ENCODE measurements around the gene JMJD4. TPM values are rescaled to one million over a fixed set of nuclear protein-coding genes. Genes with fewer than 3 reads are reported as not detected.

Gene JMJD4
- total RNA-seq, 1 experiment from 2014 or later, result 15.1 TPM

GRCh38 chr1:227738820-227739219 lies 3.7 kb upstream of the JMJD4 start:
- no peak for DNase-seq
- TF ChIP-seq EZH2 (IDR thresholded peaks at IDR 0.05; ENCODE audit: low read depth), result no peak
- TF ChIP-seq, protein P1, sequence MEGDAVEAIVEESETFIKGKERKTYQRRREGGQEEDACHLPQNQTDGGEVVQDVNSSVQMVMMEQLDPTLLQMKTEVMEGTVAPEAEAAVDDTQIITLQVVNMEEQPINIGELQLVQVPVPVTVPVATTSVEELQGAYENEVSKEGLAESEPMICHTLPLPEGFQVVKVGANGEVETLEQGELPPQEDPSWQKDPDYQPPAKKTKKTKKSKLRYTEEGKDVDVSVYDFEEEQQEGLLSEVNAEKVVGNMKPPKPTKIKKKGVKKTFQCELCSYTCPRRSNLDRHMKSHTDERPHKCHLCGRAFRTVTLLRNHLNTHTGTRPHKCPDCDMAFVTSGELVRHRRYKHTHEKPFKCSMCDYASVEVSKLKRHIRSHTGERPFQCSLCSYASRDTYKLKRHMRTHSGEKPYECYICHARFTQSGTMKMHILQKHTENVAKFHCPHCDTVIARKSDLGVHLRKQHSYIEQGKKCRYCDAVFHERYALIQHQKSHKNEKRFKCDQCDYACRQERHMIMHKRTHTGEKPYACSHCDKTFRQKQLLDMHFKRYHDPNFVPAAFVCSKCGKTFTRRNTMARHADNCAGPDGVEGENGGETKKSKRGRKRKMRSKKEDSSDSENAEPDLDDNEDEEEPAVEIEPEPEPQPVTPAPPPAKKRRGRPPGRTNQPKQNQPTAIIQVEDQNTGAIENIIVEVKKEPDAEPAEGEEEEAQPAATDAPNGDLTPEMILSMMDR (conservative IDR thresholded peaks at IDR 0.05), result no peak
- no peaks in the 10 kb centered on the region; the same call in 1 of the 2 replicates for H3F3A ChIP-seq (ENCODE audit: insufficient read depth, low read depth)
- ChIA-PET POLR2A (ENCODE audit: unreplicated experiment) (no interaction called here), CTCF (no interaction called here)
- peaks cover 19% of the 10 kb centered on the region; the same call in 1 of the 2 replicates for H4K20me1 ChIP-seq (ENCODE audit: insufficient read depth)
- no peak overlapping the region for H3K27ac ChIP-seq
- no peak overlapping the region for H3K4me2 ChIP-seq
- H3K9me3 ChIP-seq (ENCODE audit: insufficient read depth, low read depth), result no peaks in the 10 kb centered on the region
- peaks cover 12% of the 10 kb centered on the region; the same call in 1 of the 2 replicates for H3K4me1 ChIP-seq (replicated peaks; ENCODE audit: insufficient read depth)
- peaks cover 68% of the 10 kb centered on the region for H3K79me2 ChIP-seq (ENCODE audit: low read depth)
- H2AFZ ChIP-seq, result no peak overlapping the region
- no peaks in the 10 kb centered on the region for H3K27me3 ChIP-seq (ENCODE audit: insufficient read depth, low read depth)
- intact Hi-C loops (cut with micrococcal nuclease; ENCODE audit: unreplicated experiment), result no loop called here
- no TSS peak for BruUV-seq (replicated peaks)
- no peaks in the 10 kb centered on the region for H3K9me2 ChIP-seq (ENCODE audit: insufficient read depth)
- no peaks in the 10 kb centered on the region for H3K36me3 ChIP-seq (ENCODE audit: low read depth)
- H3K4me3 ChIP-seq, result no peak overlapping the region

- H4K20me1 ChIP-seq (ENCODE audit: insufficient read depth), result peaks cover 10% of the 10 kb centered on the region; the same call in 1 of the 2 replicates
- BruUV-seq (replicated peaks), result TSS peak; percentile 13
- no peaks in the 10 kb centered on the region for H3K27me3 ChIP-seq (ENCODE audit: insufficient read depth, low read depth)
- peaks cover 73% of the 10 kb centered on the region for H3K79me2 ChIP-seq (ENCODE audit: low read depth)
- H3K4me2 ChIP-seq, result peak overlapping the region; percentile 91; the same call in 1 of the 2 replicates
- TF ChIP-seq, protein P1 (conservative IDR thresholded peaks at IDR 0.05), result no peak
- no peak for TF ChIP-seq EZH2 (IDR thresholded peaks at IDR 0.05; ENCODE audit: low read depth)
- POLR2A ChIA-PET (ENCODE audit: unreplicated experiment), result no interaction called here
- no peaks in the 10 kb centered on the region for H3K36me3 ChIP-seq (ENCODE audit: low read depth)
- H2AFZ ChIP-seq, result no peak overlapping the region
- no peaks in the 10 kb centered on the region for H3K9me3 ChIP-seq (ENCODE audit: insufficient read depth, low read depth)
- no peak for DNase-seq
- CTCF ChIA-PET, result interaction anchor here (0.6 kb wide), 1 partner anchor 860 kb away, joined by 7 read pairs; no protein-coding TSS in a partner anchor
- peak overlapping the region; percentile 99; the same call in 1 of the 2 replicates for H3K4me3 ChIP-seq
- no peaks in the 10 kb centered on the region for H3F3A ChIP-seq (ENCODE audit: insufficient read depth, low read depth)
- no peak overlapping the region for H3K27ac ChIP-seq
- intact Hi-C loops (cut with micrococcal nuclease; ENCODE audit: unreplicated experiment), result no loop called here
- H3K9me2 ChIP-seq (ENCODE audit: insufficient read depth), result no peaks in the 10 kb centered on the region
- peaks cover 17% of the 10 kb centered on the region; the same call in 1 of the 2 replicates for H3K4me1 ChIP-seq (replicated peaks; ENCODE audit: insufficient read depth)
These were observed 1.8 kb upstream of the JMJD4 start for GRCh38 chr1:227736814-227737432.

GRCh38 chr1:227735539-227736285 lies 610 bp upstream of the JMJD4 start:
- Histone ChIP-seq H3K27ac (no peak overlapping the region), H3K4me2 (peak overlapping the region; percentile 91), H3K36me3 (ENCODE audit: low read depth) (no peaks in the 10 kb centered on the region), H4K20me1 (ENCODE audit: insufficient read depth) (peaks cover 10% of the 10 kb centered on the region; the same call in 1 of the 2 replicates), H3F3A (ENCODE audit: insufficient read depth, low read depth) (peaks cover 4% of the 10 kb centered on the region; the same call in 1 of the 2 replicates), H2AFZ (peak overlapping the region; percentile 100), H3K27me3 (ENCODE audit: insufficient read depth, low read depth) (no peaks in the 10 kb centered on the region), H3K9me2 (ENCODE audit: insufficient read depth) (no peaks in the 10 kb centered on the region), H3K4me1 (replicated peaks; ENCODE audit: insufficient read depth) (peaks cover 17% of the 10 kb centered on the region; the same call in 1 of the 2 replicates), H3K79me2 (ENCODE audit: low read depth) (peaks cover 70% of the 10 kb centered on the region), H3K9me3 (ENCODE audit: insufficient read depth, low read depth) (no peaks in the 10 kb centered on the region), H3K4me3 (peak overlapping the region; percentile 99)
- no peak for DNase-seq
- no TSS peak for BruUV-seq (replicated peaks)
- ChIA-PET CTCF (interaction anchor here (0.6 kb wide), 1 partner anchor 28 kb away, joined by 4 read pairs; no protein-coding TSS in a partner anchor), POLR2A (ENCODE audit: unreplicated experiment) (interaction anchor here (0.6 to 0.7 kb wide), 3 partner anchors 71 to 412 kb away, joined by 3 to 16 read pairs (median 5); no protein-coding TSS in a partner anchor)
- intact Hi-C loops (cut with micrococcal nuclease; ENCODE audit: unreplicated experiment), result loop anchor here (1.0 kb wide), 1 partner anchor 24 kb away; no protein-coding TSS in a partner anchor
- TF ChIP-seq EZH2 (IDR thresholded peaks at IDR 0.05; ENCODE audit: low read depth), result no peak
- TF ChIP-seq, protein P1 (conservative IDR thresholded peaks at IDR 0.05), result no peak

Measured in PC-9 (cell line).